Activated B cell treated with CpG ODN at 0.5 μM for 24 hours (primary cell): Measurements from ENCODE around the gene KCNMA1. TPM values are rescaled to one million over a fixed set of nuclear protein-coding genes. Genes with fewer than 3 reads are reported as not detected.

Experiments used
- ATAC-seq: fragments of 200-7000 bp; cut with Tn5 transposase; one replicate; pipeline ENCODE4 v1.10.0; 2021; ENCODE audit warnings: low read depth, mild to moderate bottlenecking, moderate library complexity
- CTCF ChIA-PET: fragments of 350-600 bp; sonication (Branson Sonifier 250); formaldehyde crosslinking; loops from one replicate; lab custom pipeline; 2021; ENCODE audit warnings: antibody characterized with exemption; lab: Charles Lee
- POLR2A ChIA-PET: fragments of 350-600 bp; sonication (Branson Sonifier 250); formaldehyde crosslinking; loops from one replicate; lab custom pipeline; 2021; ENCODE audit warnings: antibody characterized with exemption; lab: Charles Lee
- DNase-seq: peaks from one replicate; pipeline ENCODE4 v3.0.0; 2022
- H3K27ac Mint-ChIP-seq: one replicate; pipeline ENCODE4 v1.8.0; 2020; ENCODE audit warnings: mixed read lengths
- H3K27me3 Mint-ChIP-seq: one replicate; pipeline ENCODE4 v1.8.0; 2021; ENCODE audit warnings: mixed read lengths
- H3K36me3 Mint-ChIP-seq: one replicate; pipeline ENCODE4 v1.8.0; 2021; ENCODE audit warnings: low read depth, mixed read lengths
- H3K4me1 Mint-ChIP-seq: one replicate; pipeline ENCODE4 v1.8.0; 2021; ENCODE audit warnings: mixed read lengths
- H3K4me3 Mint-ChIP-seq: one replicate; pipeline ENCODE4 v1.8.0; 2020; ENCODE audit warnings: mild to moderate bottlenecking, mixed read lengths
- H3K9me3 Mint-ChIP-seq: one replicate; pipeline ENCODE4 v1.8.0; 2020; ENCODE audit warnings: mixed read lengths
- CTCF ChIP-seq: fragments of 200-600 bp; IDR thresholded peaks from one replicate; pipeline ENCODE4 v1.8.0; 2022; ENCODE audit warnings: antibody characterized with exemption, mild to moderate bottlenecking
- intact Hi-C: fragments of 100-400 bp; cut with micrococcal nuclease; formaldehyde crosslinking; loops from one replicate; pipeline ENCODE4 v1.15.1; 2024
- total RNA-seq: library from RNA; stranded (reverse); gene quantifications from 2 replicates; pipeline ENCODE4 v1.2.3, GENCODE V29; 2022

Gene KCNMA1
- total RNA-seq, 1 donor from 2014 or later = 3.7 TPM

- DNase-seq (no peak), ATAC-seq (no peak)
- H3K36me3 Mint-ChIP-seq = no peaks in the 10 kb centered on the region
- H3K9me3 Mint-ChIP-seq = no peaks in the 10 kb centered on the region
- ChIA-PET CTCF (interaction anchor here (1.5 to 1.6 kb wide), 2 partner anchors 8 to 248 kb away, joined by 3 to 6 read pairs; no protein-coding TSS in a partner anchor), POLR2A (no interaction called here)
- H3K27me3 Mint-ChIP-seq = peaks cover 3% of the 10 kb centered on the region
- H3K27ac Mint-ChIP-seq = no peak overlapping the region
- intact Hi-C loops = no loop called here
- no peak for TF ChIP-seq CTCF
- no peak overlapping the region for H3K4me3 Mint-ChIP-seq
- no peaks in the 10 kb centered on the region for H3K4me1 Mint-ChIP-seq
These were observed 244.2 kb downstream of the KCNMA1 start for GRCh38 chr10:77393411-77393810.

GRCh38 chr10:77392851-77393250, 244.8 kb downstream of the KCNMA1 start:
- intact Hi-C loops = loop anchor here (1.0 kb wide), 1 partner anchor 248 kb away; no protein-coding TSS in a partner anchor

GRCh38 chr10:77392236-77392721, 245.3 kb downstream of the KCNMA1 start:
- H3K27me3 Mint-ChIP-seq = peaks cover 3% of the 10 kb centered on the region
- H3K4me3 Mint-ChIP-seq = no peak overlapping the region
- TF ChIP-seq CTCF = no peak
- H3K4me1 Mint-ChIP-seq = no peaks in the 10 kb centered on the region
- no peaks in the 10 kb centered on the region for H3K9me3 Mint-ChIP-seq
- no peaks in the 10 kb centered on the region for H3K36me3 Mint-ChIP-seq
- intact Hi-C loops = loop anchor here (1.0 kb wide), 1 partner anchor 249 kb away; no protein-coding TSS in a partner anchor
- ATAC-seq = no peak
- no peak overlapping the region for H3K27ac Mint-ChIP-seq
- ChIA-PET POLR2A (no interaction called here), CTCF (interaction anchor here (1.3 to 1.6 kb wide), 4 partner anchors 9 to 255 kb away, joined by 3 to 6 read pairs (median 3); no protein-coding TSS in a partner anchor)
- no peak for DNase-seq

More at GRCh38 chr10:77392851-77393250, 244.8 kb downstream of the KCNMA1 start:
- H3K4me1 Mint-ChIP-seq = no peaks in the 10 kb centered on the region
- ATAC-seq = no peak
- H3K27me3 Mint-ChIP-seq = peaks cover 3% of the 10 kb centered on the region
- DNase-seq = no peak
- no peaks in the 10 kb centered on the region for H3K9me3 Mint-ChIP-seq
- H3K4me3 Mint-ChIP-seq = no peak overlapping the region
- no peak for TF ChIP-seq CTCF
- no peaks in the 10 kb centered on the region for H3K36me3 Mint-ChIP-seq
- no peak overlapping the region for H3K27ac Mint-ChIP-seq
- POLR2A ChIA-PET = no interaction called here
- CTCF ChIA-PET = interaction anchor here (1.5 to 1.6 kb wide), 2 partner anchors 9 to 248 kb away, joined by 3 to 6 read pairs; no protein-coding TSS in a partner anchor

- no peak for TF ChIP-seq CTCF
- CTCF ChIA-PET = interaction anchor here (1.3 to 1.6 kb wide), 4 partner anchors 10 to 256 kb away, joined by 3 to 6 read pairs (median 3); no protein-coding TSS in a partner anchor
- H3K27me3 Mint-ChIP-seq = peaks cover 3% of the 10 kb centered on the region
- DNase-seq (no peak), ATAC-seq (no peak)
- H3K9me3 Mint-ChIP-seq = no peaks in the 10 kb centered on the region
- intact Hi-C loops = loop anchor here (1.0 kb wide), 2 partner anchors 217 to 250 kb away; no protein-coding TSS in a partner anchor
- POLR2A ChIA-PET = no interaction called here
- no peak overlapping the region for H3K4me3 Mint-ChIP-seq
- H3K27ac Mint-ChIP-seq = no peak overlapping the region
- no peaks in the 10 kb centered on the region for H3K36me3 Mint-ChIP-seq
- no peaks in the 10 kb centered on the region for H3K4me1 Mint-ChIP-seq
These were observed 245.9 kb downstream of the KCNMA1 start for GRCh38 chr10:77391605-77392235.

- H3K9me3 Mint-ChIP-seq = no peaks in the 10 kb centered on the region
- POLR2A ChIA-PET = no interaction called here
- no peak overlapping the region for H3K27ac Mint-ChIP-seq
- CTCF ChIA-PET = interaction anchor here (1.1 to 1.2 kb wide), 2 partner anchors 252 to 254 kb away, joined by 4 read pairs; no protein-coding TSS in a partner anchor
- H3K27me3 Mint-ChIP-seq = peaks cover 3% of the 10 kb centered on the region
- H3K4me3 Mint-ChIP-seq = no peak overlapping the region
- intact Hi-C loops = no loop called here
- no peak for ATAC-seq
- TF ChIP-seq CTCF = no peak
- no peaks in the 10 kb centered on the region for H3K4me1 Mint-ChIP-seq
- no peaks in the 10 kb centered on the region for H3K36me3 Mint-ChIP-seq
- no peak for DNase-seq
These were observed 247.1 kb downstream of the KCNMA1 start for GRCh38 chr10:77390481-77390891.
